ENCODE results near the gene SF1. TPM values are rescaled to one million over a fixed set of nuclear protein-coding genes. Genes with fewer than 3 reads are reported as not detected.

Gene SF1
- total and polyA plus RNA-seq, 2 of the 4 experiments (the other 2 are of a cell fraction), result 56.8 to 88.0 TPM

DNA sequence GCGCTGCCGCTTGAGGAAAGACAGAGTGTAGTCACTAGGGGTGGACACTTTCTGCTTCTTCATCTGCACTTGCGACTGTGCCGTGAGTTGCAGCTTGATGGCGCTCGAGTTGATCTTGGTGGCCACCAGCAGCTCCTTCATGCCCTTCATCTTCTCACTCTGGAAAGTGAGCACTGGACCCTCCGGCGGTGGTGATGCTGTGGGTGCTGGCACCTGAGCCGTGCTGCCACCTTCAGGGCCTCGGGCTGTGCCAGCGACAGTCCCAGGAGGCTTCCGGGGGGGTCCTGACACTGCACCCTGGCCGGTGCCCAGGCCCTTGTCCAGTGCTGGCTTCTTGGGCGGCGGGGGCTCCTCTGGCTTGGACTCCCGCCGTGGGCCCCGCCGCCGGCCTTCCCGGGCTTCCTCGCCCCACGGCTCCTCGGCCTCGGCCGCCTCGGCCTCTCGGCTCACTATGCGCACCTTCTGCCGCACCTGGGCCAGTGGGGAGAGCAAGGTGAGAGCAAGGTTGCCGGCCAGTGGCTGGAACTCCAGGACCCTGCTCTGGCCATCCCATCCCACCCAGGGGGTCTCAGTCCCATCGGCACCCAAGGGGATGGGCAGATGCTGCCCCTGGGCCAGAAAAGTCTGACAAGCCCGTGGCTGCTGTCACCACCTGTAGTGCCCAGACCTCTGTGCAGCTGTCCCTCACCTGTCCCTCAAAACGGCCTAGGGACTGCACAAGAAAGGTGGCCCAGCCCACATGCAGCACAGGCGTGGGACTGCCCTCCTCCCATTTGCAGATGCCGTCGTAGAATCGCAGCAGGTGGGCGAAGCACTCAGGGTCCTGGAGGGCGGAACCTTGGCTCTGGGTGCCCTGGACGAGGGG lies 26.2 kb upstream of the SF1 start:
- ATAC-seq (ENCODE audit: low read depth), result no peak
- Histone ChIP-seq H3K27me3 (ENCODE audit: control insufficient read depth, insufficient read depth, low read length) (no peaks in the 10 kb centered on the region), H2BK15ac (ENCODE audit: low read depth, low read length) (no peak overlapping the region), H2BK20ac (ENCODE audit: low read depth, low read length) (no peak overlapping the region), H3K4me1 (ENCODE audit: control insufficient read depth, insufficient read depth, low read length) (peaks cover 14% of the 10 kb centered on the region), H3K27ac (ENCODE audit: insufficient read depth, low read length) (no peak overlapping the region), H2AK9ac (replicated peaks; ENCODE audit: low read depth, low read length, poor library complexity) (peak overlapping the region; percentile 52), H3K9me3 (ENCODE audit: control insufficient read depth, insufficient read depth, low read length) (no peaks in the 10 kb centered on the region), H2AFZ (replicated peaks; ENCODE audit: low read length, poor library complexity) (no peak overlapping the region), H3K9me1 (ENCODE audit: insufficient read depth, low read length) (peaks cover 21% of the 10 kb centered on the region), H3K56ac (ENCODE audit: extremely low read depth, insufficient read depth, low read length) (no peak overlapping the region), H4K8ac (ENCODE audit: low read depth in 2 of 2, low read length in 2 of 2) (no peak overlapping the region), H3K4me3 (ENCODE audit: insufficient read depth, low read depth, low read length) (no peak overlapping the region), H3K23ac (ENCODE audit: low read depth, low read length) (no peak overlapping the region), H3K4me2 (ENCODE audit: low read depth, low read length) (no peak overlapping the region), H2BK120ac (ENCODE audit: low read depth, low read length) (no peak overlapping the region), H2AK5ac (ENCODE audit: low read depth, low read length) (no peak overlapping the region), H2BK5ac (ENCODE audit: low read depth, low read length, poor library complexity, severe bottlenecking) (no peak overlapping the region), H4K20me1 (ENCODE audit: insufficient read depth, low read length) (no peaks in the 10 kb centered on the region), H4K91ac (ENCODE audit: insufficient read depth, low read depth, low read length) (no peak overlapping the region), H3K79me1 (ENCODE audit: low read depth in 1 of 2, low read length in 2 of 2) (peaks cover 4 to 40% of the 10 kb centered on the region in 2 experiments; a peak in 3 of 4 replicates), H3K18ac (ENCODE audit: low read depth, low read length) (no peak overlapping the region), H3K4ac (ENCODE audit: low read depth, low read length) (no peak overlapping the region), H3K14ac (replicated peaks; ENCODE audit: low read depth, low read length) (no peak overlapping the region), H3K36me3 (ENCODE audit: control insufficient read depth, insufficient read depth, low read length) (peaks cover 27% of the 10 kb centered on the region), H3K9ac (ENCODE audit: low read depth, low read length) (no peak overlapping the region), H4K5ac (ENCODE audit: low read depth, low read length) (no peak overlapping the region)
- intact Hi-C loops (cut with micrococcal nuclease), result no loop called here
- POLR2A ChIA-PET (ENCODE audit: unreplicated experiment), result no interaction called here
- in situ Hi-C loops (cut with MboI; ENCODE audit: low sequenced_read_pairs), result no loop called here
- dilution Hi-C loops (cut with HindIII; ENCODE audit: low sequenced_read_pairs, unreplicated experiment), result no loop called here
- DNase-seq, result no peak
- BruUV-seq (replicated peaks), result no TSS peak
- WGBS, 2 experiments (ENCODE audit: extremely low coverage in 2 of 2, insufficient read length in 1 of 2), result 94% methylated on average over 16 of the region's 41 CpGs; no CpG with 5 or more reads in 1 of the 2 experiments
- CTCF ChIA-PET, result interaction anchor here (0.6 to 1.0 kb wide), 2 partner anchors 22 to 552 kb away, joined by 3 to 6 read pairs; no protein-coding TSS in a partner anchor
- TF ChIP-seq MAFK (IDR thresholded peaks at IDR 0.05; ENCODE audit: low read depth, low read length) (no peak), RCOR1 (IDR thresholded peaks at IDR 0.05; ENCODE audit: insufficient replicate concordance, low read length) (no peak), CHD1 (IDR thresholded peaks at IDR 0.05; ENCODE audit: low read depth, low read length) (no peak), NFE2L2 (IDR thresholded peaks at IDR 0.05; ENCODE audit: low read depth, low read length) (no peak), MAZ (IDR thresholded peaks at IDR 0.05; ENCODE audit: borderline replicate concordance, low read depth, low read length) (no peak), RAD21 (IDR thresholded peaks at IDR 0.05; ENCODE audit: low read length) (no peak), POLR2A (IDR thresholded peaks at IDR 0.05; ENCODE audit: low read depth, low read length) (no peak), FOS (IDR thresholded peaks at IDR 0.05; ENCODE audit: low read depth, low read length) (no peak), CEBPB (IDR thresholded peaks at IDR 0.05; ENCODE audit: low read depth, low read length) (no peak), MXI1 (IDR thresholded peaks at IDR 0.05; ENCODE audit: borderline replicate concordance, low read depth, low read length) (no peak)
